HG03103 (cell line): Measurements from ENCODE around the gene RFX2.
"Not testable (repeated sequence)": the region's sequence is repeated elsewhere in the genome, so short reads cannot be mapped to it uniquely, and the experiment has no call there.

Source experiments
- ATAC-seq: cut with Tn5 transposase; IDR thresholded peaks from one replicate; pipeline ENCODE4 v1.9.1; 2021; ENCODE audit warnings: low read depth; ENCODE audit not compliant: unreplicated experiment

The RFX2 gene

GRCh38 chr19:5976768-5977167 is 133.5 kb downstream of the RFX2 start:
- no peak for ATAC-seq

GRCh38 chr19:5975388-5975728 is 134.9 kb downstream of the RFX2 start:
- no peak for ATAC-seq

DNA sequence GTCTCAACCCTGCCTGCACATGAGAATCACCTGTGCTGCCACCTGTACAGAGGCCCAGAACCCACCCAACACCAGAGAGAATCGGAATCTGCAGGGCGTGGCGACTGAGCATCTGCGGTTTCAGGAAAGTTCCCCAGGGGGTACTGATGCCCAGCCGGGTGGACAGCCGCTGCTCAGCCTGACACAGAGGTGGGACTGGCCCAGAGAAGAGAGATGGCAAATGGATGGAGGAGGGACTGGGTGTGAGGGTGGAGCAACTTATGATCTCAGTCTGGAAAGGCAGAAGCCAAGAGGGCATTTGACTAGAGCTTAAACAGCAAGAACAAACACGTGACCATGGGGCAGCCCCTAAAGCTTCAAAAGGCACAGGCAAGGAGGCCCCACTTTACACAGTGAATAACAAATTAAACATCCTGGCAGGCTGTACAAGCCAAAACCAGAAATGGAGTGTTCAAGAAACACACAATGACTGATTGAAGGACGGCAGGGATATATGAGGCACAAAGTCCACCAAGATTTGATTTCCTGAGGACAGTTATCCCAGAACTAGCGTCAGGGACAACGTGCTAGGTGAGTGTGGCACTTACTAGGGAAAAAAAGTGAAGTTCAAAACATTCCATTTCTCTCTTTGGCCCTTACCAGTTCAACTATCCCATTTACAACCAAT is 135.4 kb downstream of the RFX2 start:
- ATAC-seq: no peak

DNA sequence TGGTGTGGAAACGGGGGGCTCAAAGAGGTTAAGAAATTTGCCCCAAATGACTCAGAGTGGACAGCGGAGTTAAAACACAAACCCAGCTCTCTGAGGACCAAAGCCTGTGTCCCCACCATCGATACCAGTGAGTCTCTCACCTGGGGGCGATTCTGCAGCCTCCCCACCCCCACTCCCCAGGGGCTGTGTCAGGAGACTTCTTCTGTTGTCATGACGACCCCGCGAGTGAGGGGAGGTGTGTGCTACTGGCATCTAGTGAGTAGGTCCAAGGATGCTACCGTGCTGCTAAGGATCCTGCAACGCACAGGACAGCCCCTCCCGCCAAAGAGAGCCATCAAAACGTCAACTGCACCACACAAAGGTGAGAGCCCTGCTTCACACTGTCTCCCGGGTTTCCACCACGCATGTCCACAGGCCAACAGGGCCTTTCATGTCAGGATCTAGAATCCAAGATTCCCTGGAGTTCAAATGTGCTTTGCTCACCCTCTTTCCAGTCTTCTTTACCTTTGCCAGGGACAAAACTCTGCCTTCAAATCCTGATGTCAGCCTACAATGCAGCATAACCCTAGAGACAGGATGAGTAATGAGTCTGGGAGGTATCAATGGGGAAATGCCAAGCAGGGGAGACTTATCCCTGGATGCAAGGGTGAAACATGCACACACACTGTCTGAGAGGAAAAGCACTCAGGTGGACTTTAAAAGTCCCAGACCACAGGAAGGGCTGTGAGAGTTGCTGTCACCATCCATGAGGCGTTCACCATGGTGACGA is 136.2 kb downstream of the RFX2 start:
- no peak for ATAC-seq

GRCh38 chr19:5973376-5973775 is 136.9 kb downstream of the RFX2 start:
- ATAC-seq: no peak

DNA sequence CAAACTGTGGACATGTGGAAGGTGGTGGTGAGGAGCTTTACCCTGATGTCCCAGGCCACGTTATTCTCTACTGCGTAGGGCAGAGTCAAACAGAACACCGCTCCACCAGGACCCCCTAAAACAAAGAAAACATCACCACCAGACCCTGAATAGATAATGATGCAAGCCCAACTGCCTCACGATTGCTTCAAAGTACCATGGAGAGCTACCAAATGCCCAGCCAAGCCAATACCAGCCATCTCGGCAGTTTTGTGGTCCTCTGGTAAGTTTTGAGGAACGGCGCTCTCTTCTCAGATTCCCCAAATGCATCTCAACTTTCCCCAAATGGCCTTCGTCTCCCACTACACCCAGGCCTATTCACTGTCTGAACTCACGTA is 138.0 kb downstream of the RFX2 start:
- ATAC-seq: no peak

DNA sequence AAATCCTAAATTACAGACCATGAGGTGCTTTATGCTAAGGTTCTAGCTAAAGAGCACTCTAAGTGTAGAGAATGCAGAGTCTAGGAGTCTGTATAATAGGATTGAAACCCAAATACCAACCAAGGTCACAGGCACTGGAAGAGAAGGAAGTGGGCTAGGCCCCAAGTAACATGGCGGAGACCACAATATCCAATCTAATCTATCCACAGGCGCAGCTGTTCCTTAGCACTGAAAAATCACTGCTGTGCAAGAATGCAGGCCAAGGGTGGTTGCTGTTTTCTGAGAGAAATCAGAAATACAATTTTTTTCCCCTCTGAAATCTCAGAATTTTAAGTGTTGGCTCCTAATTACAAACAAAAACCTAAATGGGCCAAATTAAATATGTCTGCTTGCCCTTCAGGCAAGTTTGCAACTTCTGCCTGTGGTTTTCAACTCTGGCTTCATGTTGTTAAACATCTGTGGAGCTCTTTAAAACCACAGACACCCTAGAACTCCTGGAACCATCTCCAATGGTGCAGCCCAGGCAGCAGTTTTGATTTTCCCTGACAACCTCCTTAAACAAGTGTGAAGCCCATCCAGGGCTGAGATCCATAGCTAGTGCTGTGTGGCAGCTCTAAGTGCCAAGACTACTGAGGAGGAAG is 138.5 kb downstream of the RFX2 start:
- ATAC-seq: no peak

DNA sequence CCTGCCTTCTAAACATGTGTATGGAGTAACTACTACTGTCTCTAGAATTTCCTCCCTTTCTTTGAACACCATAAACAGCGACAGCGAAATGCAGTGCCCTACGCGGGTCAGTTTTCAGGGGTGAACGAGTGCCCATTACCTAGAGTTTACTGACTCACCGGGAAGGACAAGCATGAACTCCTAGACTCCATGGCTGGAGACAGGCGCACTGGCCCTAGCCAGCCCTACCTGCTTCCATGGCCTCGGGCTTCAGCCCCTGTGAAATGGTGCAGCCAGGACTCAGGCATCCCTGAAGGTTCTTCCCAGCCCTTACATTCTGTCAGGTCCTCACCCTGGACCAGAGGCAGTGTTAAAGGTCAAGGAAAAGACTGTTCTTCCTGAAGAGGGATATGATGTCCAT is 140.8 kb downstream of the RFX2 start:
- no peak for ATAC-seq

DNA sequence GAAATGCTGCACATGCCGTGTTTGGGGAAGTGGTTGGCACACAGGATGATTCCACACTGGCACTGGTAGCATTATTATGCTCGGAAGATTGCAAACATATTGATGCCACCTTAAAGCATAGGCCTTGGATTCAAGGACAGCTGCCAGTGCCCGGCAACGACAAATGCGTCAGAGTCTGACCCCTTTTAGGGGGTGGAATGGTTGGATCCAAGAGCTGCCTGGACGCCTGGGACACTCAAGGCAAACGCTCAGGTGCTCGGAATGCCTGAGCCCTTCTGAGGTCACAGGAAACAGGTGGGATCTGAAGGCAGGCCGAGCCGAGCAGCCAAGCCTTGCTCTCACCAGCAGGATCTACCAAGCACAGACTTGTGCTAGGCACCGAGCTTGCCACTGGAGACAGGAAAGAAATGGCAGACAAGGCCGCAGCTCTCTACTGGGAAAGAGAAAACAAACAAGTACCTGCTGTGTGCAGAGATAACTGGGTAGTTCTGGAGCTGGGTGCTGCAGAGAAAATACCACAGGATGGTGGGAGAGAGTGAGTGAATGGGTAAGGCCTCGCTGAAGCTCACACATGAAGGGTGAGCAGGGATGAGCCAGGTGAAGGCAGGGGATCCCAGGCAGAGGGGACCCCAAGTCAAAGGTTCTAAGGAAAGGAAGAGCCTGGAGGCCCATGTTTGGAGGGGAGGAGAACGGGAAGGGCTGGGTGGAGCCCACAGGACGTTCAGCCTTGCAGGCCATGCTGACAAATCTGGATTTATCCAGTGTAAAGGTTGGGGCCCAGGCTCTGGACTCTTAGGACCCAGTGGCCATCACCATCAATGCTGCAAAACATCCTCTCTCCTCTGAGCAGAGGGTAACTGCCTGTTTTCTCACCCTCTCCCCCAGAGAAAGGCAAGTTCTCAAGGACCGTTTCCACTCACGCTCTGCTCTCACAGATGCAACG is 141.6 kb downstream of the RFX2 start:
- no peak for ATAC-seq

GRCh38 chr19:5967994-5968430 is 142.3 kb downstream of the RFX2 start:
- ATAC-seq: no peak

- no peak for ATAC-seq
These were observed 142.7 kb downstream of the RFX2 start for GRCh38 chr19:5967571-5967970.

DNA sequence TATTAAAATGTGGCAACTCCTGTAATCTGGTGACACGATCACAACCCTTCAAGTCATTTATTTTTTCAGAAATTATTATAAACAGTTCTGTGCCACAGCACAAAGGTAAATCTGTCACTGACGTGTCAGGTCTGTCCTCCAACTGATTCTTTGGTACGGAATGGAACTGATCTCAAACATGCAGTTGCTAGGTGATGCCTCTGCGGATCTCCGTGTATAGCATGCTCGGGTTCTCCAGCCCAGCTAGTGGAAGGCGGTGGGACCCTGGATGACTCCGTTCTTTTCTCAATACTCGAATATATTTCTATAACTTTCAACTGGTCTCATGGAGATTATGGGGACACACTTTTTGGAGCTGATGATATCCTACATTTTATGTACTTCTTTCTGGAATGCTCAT is 143.4 kb downstream of the RFX2 start:
- no peak for ATAC-seq

DNA sequence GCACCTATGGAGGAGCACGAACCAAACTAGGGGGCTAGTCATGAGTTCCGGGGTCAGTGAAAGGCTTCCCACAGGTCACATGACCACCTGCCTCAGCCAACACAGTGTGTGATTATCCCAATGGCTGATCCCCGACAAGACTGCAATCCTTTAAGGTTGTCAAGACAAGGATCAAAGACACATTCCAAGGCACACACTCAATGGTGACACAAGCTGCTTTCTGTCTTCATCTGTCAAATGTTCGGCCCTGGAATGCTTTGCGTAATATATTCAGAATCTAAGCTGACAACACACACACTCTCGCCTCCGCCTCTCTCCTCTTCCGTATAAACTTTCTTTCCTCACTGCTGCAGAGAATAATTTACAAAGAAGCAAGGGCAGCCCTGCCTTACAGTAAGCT is 144.1 kb downstream of the RFX2 start:
- ATAC-seq: no peak

- no peak for ATAC-seq
These were observed 145.3 kb downstream of the RFX2 start for GRCh38 chr19:5964816-5965565.

- no peak for ATAC-seq
These were observed 146.4 kb downstream of the RFX2 start for GRCh38 chr19:5963855-5964254.

GRCh38 chr19:5963259-5963658 is 147.0 kb downstream of the RFX2 start:
- ATAC-seq: not testable (repeated sequence)

DNA sequence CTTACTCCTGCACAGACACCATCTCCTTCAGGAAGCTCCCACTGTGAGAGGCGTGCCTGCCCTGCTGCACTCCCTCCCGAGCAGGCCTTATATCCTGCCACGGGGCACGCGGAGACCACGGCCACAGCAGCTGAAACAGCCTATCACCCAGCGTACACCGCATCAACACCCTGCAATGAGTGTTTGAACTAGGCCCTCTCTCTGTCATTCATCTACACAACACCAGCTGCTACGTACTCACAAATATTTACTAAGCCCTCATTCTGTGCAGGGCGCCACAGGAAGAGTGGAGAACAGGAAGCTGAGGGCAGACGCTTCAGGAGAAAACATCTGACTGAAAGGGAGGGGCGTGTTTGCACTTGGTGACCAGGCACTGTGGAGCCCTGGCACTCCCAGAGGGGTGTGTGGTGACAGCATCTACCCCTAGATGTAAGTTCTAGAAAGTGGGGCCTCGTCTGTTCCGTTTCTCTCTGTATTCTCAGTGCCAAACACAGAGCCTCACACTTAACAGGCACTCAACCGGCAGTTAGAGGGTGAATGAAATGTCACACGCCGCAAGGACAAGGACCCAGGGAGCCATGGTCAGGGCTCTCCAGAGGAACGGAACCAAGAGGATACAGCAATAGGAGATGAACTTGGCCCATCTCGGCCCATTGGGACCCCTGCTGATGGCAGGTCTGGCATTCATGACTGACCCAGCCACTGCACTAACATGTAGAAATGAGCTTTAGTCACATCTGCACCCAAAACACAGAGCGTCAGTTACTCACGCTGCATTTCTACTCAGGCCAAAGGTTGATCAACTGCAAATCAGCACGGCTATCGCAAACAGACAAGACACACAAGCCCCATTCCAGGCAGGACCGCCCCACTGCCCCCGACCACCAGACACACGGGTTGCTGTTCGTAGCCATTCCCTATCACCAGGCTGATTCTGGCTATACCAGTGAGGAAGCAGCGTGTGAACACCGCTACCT is 148.0 kb downstream of the RFX2 start:
- no peak for ATAC-seq

GRCh38 chr19:5961641-5961968 is 148.7 kb downstream of the RFX2 start:
- ATAC-seq: not testable (repeated sequence)
